A673 (cell line): ENCODE measurements around the gene HIC2. TPM values are rescaled to one million over a fixed set of nuclear protein-coding genes. Genes with fewer than 3 reads are reported as not detected.
"Not testable (repeated sequence)": the region's sequence is repeated elsewhere in the genome, so short reads cannot be mapped to it uniquely, and the experiment has no call there.

Experiments used
- BruUV-seq: library from RNA; stranded (reverse); fragments of 400-500 nt; replicated peaks from 2 replicates; lab custom pipeline; 2021; lab: Mats Ljungman, UMichigan
- CTCF ChIA-PET: fragments of 300-600 bp; sonication (Branson Sonifier 250); formaldehyde crosslinking; loops from one replicate; lab custom pipeline; 2022; ENCODE audit warnings: antibody characterized with exemption; lab: Charles Lee
- POLR2A ChIA-PET: fragments of 300-600 bp; sonication (Branson Sonifier 250); formaldehyde crosslinking; loops from one replicate; lab custom pipeline; 2022; ENCODE audit warnings: antibody characterized with exemption; ENCODE audit not compliant: low non-redundant PET; lab: Charles Lee
- DNase-seq: peaks from one replicate; pipeline ENCODE4 v3.0.0-alpha.2; 2015; ENCODE audit warnings: low spot score
- H3K27ac ChIP-seq: fragments of 200-600 bp; sonication (generic); 2 replicates; pipeline ENCODE4 v1.5.1; 2016; ENCODE audit warnings: mixed run types, low read depth, mild to moderate bottlenecking, mixed read lengths, antibody characterized with exemption, low read length; ENCODE audit not compliant: poor library complexity, severe bottlenecking
- H3K27me3 ChIP-seq: fragments of 200-600 bp; sonication (generic); replicated peaks from 2 replicates; pipeline ENCODE4 v1.6.1; 2017; ENCODE audit warnings: mixed run types, low read depth, mild to moderate bottlenecking, mixed read lengths, antibody characterized with exemption, low read length; ENCODE audit not compliant: insufficient read depth, poor library complexity
- H3K36me3 ChIP-seq: fragments of 200-600 bp; sonication (generic); 2 replicates; pipeline ENCODE4 v1.6.1; 2016; ENCODE audit warnings: mixed run types, mild to moderate bottlenecking, mixed read lengths, antibody characterized with exemption, low read length; ENCODE audit not compliant: insufficient read depth, poor library complexity, severe bottlenecking
- H3K4me1 ChIP-seq: fragments of 200-600 bp; sonication (generic); 2 replicates; pipeline ENCODE4 v1.6.1; 2017; ENCODE audit warnings: mixed run types, mild to moderate bottlenecking, mixed read lengths, antibody characterized with exemption, low read length; ENCODE audit not compliant: insufficient read depth, poor library complexity, severe bottlenecking
- H3K4me3 ChIP-seq: fragments of 200-600 bp; sonication (generic); 2 replicates; pipeline ENCODE4 v1.5.1; 2016; ENCODE audit warnings: low read depth, mixed run types, mild to moderate bottlenecking, mixed read lengths, low read length; ENCODE audit not compliant: poor library complexity, severe bottlenecking
- H3K9me3 ChIP-seq: fragments of 200-600 bp; sonication (generic); 2 replicates; pipeline ENCODE4 v1.6.1; 2016; ENCODE audit warnings: mixed run types, low read depth, mild to moderate bottlenecking, mixed read lengths, antibody characterized with exemption, low read length; ENCODE audit not compliant: poor library complexity, severe bottlenecking
- intact Hi-C: fragments of 100-400 bp; cut with micrococcal nuclease; formaldehyde crosslinking; loops from one replicate; pipeline ENCODE4 v1.10.0; 2022; ENCODE audit not compliant: unreplicated experiment
- total RNA-seq: library from RNA; stranded (reverse); gene quantifications from 2 replicates; pipeline ENCODE4 v1.2.3, GENCODE V29; 2021

The HIC2 gene
- total RNA-seq, 1 experiment from 2014 or later = 11.3 TPM

GRCh38 chr22:21469097-21469994 is 52.2 kb downstream of the HIC2 start:
- BruUV-seq, intact Hi-C loops, CTCF ChIA-PET: not testable (repeated sequence)

GRCh38 chr22:21472984-21473383 is 55.8 kb downstream of the HIC2 start:
- H3K27me3 ChIP-seq, H3K27ac ChIP-seq, DNase-seq, BruUV-seq, H3K4me1 ChIP-seq, H3K4me3 ChIP-seq, CTCF ChIA-PET, H3K9me3 ChIP-seq, intact Hi-C loops, POLR2A ChIA-PET, H3K36me3 ChIP-seq: not testable (repeated sequence)

More at GRCh38 chr22:21469097-21469994, 52.2 kb downstream of the HIC2 start:
- H3K4me3 ChIP-seq, H3K9me3 ChIP-seq, DNase-seq, H3K27me3 ChIP-seq, H3K27ac ChIP-seq, H3K4me1 ChIP-seq, POLR2A ChIA-PET, H3K36me3 ChIP-seq: not testable (repeated sequence)

DNA sequence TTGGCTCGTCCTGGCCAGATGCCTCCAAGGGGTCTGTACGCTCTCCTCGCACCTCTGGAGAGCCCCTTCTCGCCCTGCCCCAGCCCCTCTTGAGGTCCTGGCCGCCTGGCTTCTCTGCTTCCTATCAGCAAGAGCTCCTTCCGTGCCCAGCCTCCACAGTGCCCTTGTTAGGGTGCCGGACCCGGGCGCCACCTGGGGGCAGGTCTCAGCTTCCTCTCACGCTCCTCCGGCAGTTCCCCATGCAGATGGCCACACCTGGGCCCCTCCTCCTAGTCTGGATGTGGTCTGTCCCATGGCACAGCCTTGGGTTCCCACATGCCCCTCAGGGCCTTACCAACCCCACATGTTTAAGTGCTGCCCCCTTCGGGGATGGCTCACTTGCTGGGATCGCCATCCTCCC is 56.5 kb downstream of the HIC2 start:
- DNase-seq, H3K36me3 ChIP-seq, H3K4me1 ChIP-seq, H3K9me3 ChIP-seq, intact Hi-C loops, H3K27ac ChIP-seq, H3K27me3 ChIP-seq, POLR2A ChIA-PET, H3K4me3 ChIP-seq, BruUV-seq, CTCF ChIA-PET: not testable (repeated sequence)

- CTCF ChIA-PET, POLR2A ChIA-PET, DNase-seq, H3K27me3 ChIP-seq, H3K27ac ChIP-seq, intact Hi-C loops, BruUV-seq, H3K36me3 ChIP-seq, H3K4me1 ChIP-seq, H3K9me3 ChIP-seq, H3K4me3 ChIP-seq: not testable (repeated sequence)
These were observed 66.9 kb downstream of the HIC2 start for GRCh38 chr22:21484039-21484438.

DNA sequence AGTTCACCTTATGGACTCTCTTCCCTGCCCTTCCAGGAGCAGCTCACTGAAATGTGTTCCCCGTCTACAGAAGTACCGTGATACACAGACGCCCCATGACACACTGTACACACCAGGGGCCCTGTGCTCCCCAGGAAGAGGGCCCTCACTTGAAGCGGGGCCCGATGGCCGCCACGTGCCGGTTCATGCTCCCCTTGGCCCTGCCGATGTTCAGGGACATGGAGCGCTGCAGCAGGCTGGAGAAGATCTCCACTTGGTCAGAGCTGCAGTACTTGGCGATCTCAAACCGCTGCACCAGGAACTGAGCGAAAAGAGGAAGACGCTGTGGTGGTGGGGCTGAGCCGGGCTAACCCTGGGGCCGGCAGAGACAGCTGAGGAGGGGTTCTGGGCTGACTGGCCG is 70.6 kb downstream of the HIC2 start:
- H3K4me3 ChIP-seq, H3K27ac ChIP-seq, BruUV-seq, DNase-seq, H3K4me1 ChIP-seq, H3K9me3 ChIP-seq, POLR2A ChIA-PET, intact Hi-C loops, H3K36me3 ChIP-seq, CTCF ChIA-PET, H3K27me3 ChIP-seq: not testable (repeated sequence)

- H3K4me1 ChIP-seq, H3K27ac ChIP-seq, DNase-seq, CTCF ChIA-PET, POLR2A ChIA-PET, H3K4me3 ChIP-seq, H3K36me3 ChIP-seq, H3K9me3 ChIP-seq, BruUV-seq, intact Hi-C loops, H3K27me3 ChIP-seq: not testable (repeated sequence)
These were observed 72.0 kb downstream of the HIC2 start for GRCh38 chr22:21489149-21489680.

- intact Hi-C loops, H3K36me3 ChIP-seq, POLR2A ChIA-PET, H3K27me3 ChIP-seq, DNase-seq, H3K27ac ChIP-seq, BruUV-seq, H3K9me3 ChIP-seq, H3K4me3 ChIP-seq, CTCF ChIA-PET, H3K4me1 ChIP-seq: not testable (repeated sequence)
These were observed 73.4 kb downstream of the HIC2 start for GRCh38 chr22:21490556-21490955.
